ENCODE data around the gene DNAJA2.

- no peak for TF ChIP-seq EZH2 (IDR thresholded peaks at IDR 0.05; ENCODE audit: insufficient read depth, poor library complexity, severe bottlenecking)
- no peak for TF ChIP-seq EZH2phosphoT487 (IDR thresholded peaks at IDR 0.05; ENCODE audit: insufficient read depth, low read depth)
These were observed 23.5 kb downstream of the DNAJA2 start for GRCh38 chr16:46950009-46950408.
